Endothelial cell of umbilical vein (primary cell): ENCODE results near the gene CAMKMT. TPM values are rescaled to one million over a fixed set of nuclear protein-coding genes. Genes with fewer than 3 reads are reported as not detected.

Source experiments
- BruUV-seq: library from RNA; stranded (reverse); fragments of 400-500 nt; replicated peaks from 2 replicates; lab custom pipeline; 2021; lab: Mats Ljungman, UMichigan
- CTCF ChIA-PET: fragments of 300-600, 350-600 bp; sonication (Branson Sonifier 250); formaldehyde crosslinking; loops from one replicate; lab custom pipeline; 2021; ENCODE audit warnings: antibody characterized with exemption, inconsistent platforms; lab: Charles Lee
- POLR2A ChIA-PET: fragments of 300-600, 350-600 bp; sonication (Branson Sonifier 250); formaldehyde crosslinking; loops from one replicate; lab custom pipeline; 2021; ENCODE audit warnings: antibody characterized with exemption, inconsistent platforms; lab: Charles Lee
- DNase-seq: peaks from one replicate; pipeline ENCODE4 v3.0.0-alpha.2; 2011; ENCODE audit warnings: low read depth, low spot score
- FAIRE-seq: peaks from 2 replicates; lab custom pipeline; 2011; peaks lifted over from hg19 to GRCh38; lab: Jason Lieb, UNC
- H2AFZ ChIP-seq: 2 replicates; pipeline ENCODE4 v1.6.0; 2012; ENCODE audit warnings: low read depth, low read length, control low read depth, inconsistent platforms
- H3K27ac ChIP-seq: 2 replicates; pipeline ENCODE4 v1.5.1; 2011; ENCODE audit warnings: low read depth, mild to moderate bottlenecking, control low read depth, low read length, moderate library complexity; ENCODE audit not compliant: insufficient read depth
- H3K27me3 ChIP-seq, 2 experiments: 2 replicates each; pipeline versions ENCODE4 v1.6.0 to v1.6.1; 2011; ENCODE audit warnings: low read length in 2 of 2, mixed read lengths in 1 of 2; ENCODE audit not compliant: control insufficient read depth in 2 of 2, insufficient read depth in 2 of 2
- H3K36me3 ChIP-seq, 2 experiments: 2 replicates in 1 of 2; 3 replicates in 1 of 2; pipeline ENCODE4 v1.5.1; 2011; ENCODE audit warnings: low read length in 2 of 2, mild to moderate bottlenecking in 1 of 2, moderate library complexity in 1 of 2; ENCODE audit not compliant: control insufficient read depth in 2 of 2, insufficient read depth in 2 of 2; ENCODE audit errors: extremely low read depth in 1 of 2
- H3K4me1 ChIP-seq: 3 replicates; pipeline ENCODE4 v1.5.1; 2011; ENCODE audit warnings: mild to moderate bottlenecking, low read length; ENCODE audit not compliant: control insufficient read depth, insufficient read depth; ENCODE audit errors: extremely low read depth
- H3K4me2 ChIP-seq: 2 replicates; pipeline ENCODE4 v1.6.1; 2011; ENCODE audit warnings: low read length, control low read depth, mixed read lengths; ENCODE audit not compliant: insufficient read depth
- H3K4me3 ChIP-seq, 3 experiments: fragments of 200-600 bp in 1 of 3; sonication (generic), shearing (Covaris generic) in 1 of 3; replicated peaks in 1 of 3; 2 replicates each; pipeline ENCODE4 v1.5.1; 2011 to 2016; ENCODE audit warnings: control low read depth in 3 of 3, low read length in 3 of 3, mild to moderate bottlenecking in 2 of 3, inconsistent platforms in 1 of 3, low read depth in 1 of 3, moderate library complexity in 1 of 3; ENCODE audit not compliant: insufficient read depth in 1 of 3
- H3K79me2 ChIP-seq: 2 replicates; pipeline ENCODE4 v1.6.0; 2012; ENCODE audit warnings: low read length, inconsistent platforms; ENCODE audit not compliant: control insufficient read depth, insufficient read depth
- H3K9ac ChIP-seq: replicated peaks from 2 replicates; pipeline ENCODE3; 2011; ENCODE audit warnings: low read length, control low read depth; ENCODE audit not compliant: insufficient read depth; ENCODE audit errors: extremely low read depth
- H3K9me1 ChIP-seq: replicated peaks from 3 replicates; pipeline ENCODE4 v1.6.0; 2011; ENCODE audit warnings: mild to moderate bottlenecking, low read length; ENCODE audit not compliant: control insufficient read depth, insufficient read depth; ENCODE audit errors: extremely low read depth
- H3K9me3 ChIP-seq: replicated peaks from 2 replicates; pipeline ENCODE4 v1.5.1; 2012; ENCODE audit warnings: low read length, inconsistent platforms; ENCODE audit not compliant: control insufficient read depth, insufficient read depth
- H4K20me1 ChIP-seq: replicated peaks from 2 replicates; pipeline ENCODE3; 2011; ENCODE audit warnings: mild to moderate bottlenecking, low read length; ENCODE audit not compliant: control insufficient read depth, insufficient read depth; ENCODE audit errors: extremely low read depth
- FOS ChIP-seq: IDR thresholded peaks from 2 replicates; pipeline ENCODE4 v1.6.1; 2011; ENCODE audit warnings: mild to moderate bottlenecking, low read length, moderate library complexity, borderline replicate concordance; ENCODE audit not compliant: insufficient read depth
- MYC ChIP-seq: IDR thresholded peaks from one replicate; pipeline ENCODE4 v1.6.1; 2011; ENCODE audit warnings: mild to moderate bottlenecking, low read depth, low read length
- POLR2AphosphoS5 ChIP-seq: IDR thresholded peaks from 2 replicates; pipeline ENCODE4 v1.6.1; 2012; ENCODE audit warnings: low read depth, mild to moderate bottlenecking, control low read depth, low read length, moderate library complexity; ENCODE audit not compliant: insufficient read depth
- dilution Hi-C: fragments of 300-500 bp; cut with MboI; formaldehyde crosslinking; loops from one replicate; pipeline ENCODE4 v1.15.0; 2019; ENCODE audit warnings: low sequenced_read_pairs; ENCODE audit not compliant: extremely low pct_ligation_motif_present
- intact Hi-C: fragments of 100-400 bp; cut with micrococcal nuclease; formaldehyde crosslinking; loops from one replicate; pipeline ENCODE4 v1.10.0; 2022
- polyA plus RNA-seq, 4 experiments: library from polyadenylated mRNA; depleted of rRNA in 3 of 4; stranded (reverse) in 3 of 4; unstranded in 1 of 4; fragments of >200 nt; gene quantifications; 2 replicates each; pipeline versions ENCODE4 v1.2.1 to v1.2.3, GENCODE V29; 2011 to 2012; ENCODE audit warnings: missing spikeins in 1 of 4
- total RNA-seq: library from RNA; stranded (reverse); gene quantifications from 2 replicates; pipeline ENCODE4 v1.2.3, GENCODE V29; 2021
- TF ChIP-seq, protein P1 (sequence below), 2 donors: IDR thresholded peaks; 1 replicate in 1 of 2; 2 replicates in 1 of 2; pipeline ENCODE4 v1.5.1; 2011; ENCODE audit warnings: low read length in 2 of 2, mild to moderate bottlenecking in 2 of 2, moderate library complexity in 2 of 2, control low read depth in 1 of 2, inconsistent platforms in 1 of 2, low read depth in 1 of 2; ENCODE audit not compliant: insufficient read depth in 1 of 2; ENCODE audit errors: extremely low read depth in 1 of 2
- TF ChIP-seq, protein P2 (sequence below): IDR thresholded peaks from 2 replicates; pipeline ENCODE4 v1.6.1; 2011; ENCODE audit not compliant: insufficient read depth, insufficient read length

The CAMKMT gene
- total and polyA plus RNA-seq, 2 donors (not counting 3 experiments of a cell fraction or from before 2014, with no cell fraction given) = 4.1 to 10.7 TPM

DNA sequence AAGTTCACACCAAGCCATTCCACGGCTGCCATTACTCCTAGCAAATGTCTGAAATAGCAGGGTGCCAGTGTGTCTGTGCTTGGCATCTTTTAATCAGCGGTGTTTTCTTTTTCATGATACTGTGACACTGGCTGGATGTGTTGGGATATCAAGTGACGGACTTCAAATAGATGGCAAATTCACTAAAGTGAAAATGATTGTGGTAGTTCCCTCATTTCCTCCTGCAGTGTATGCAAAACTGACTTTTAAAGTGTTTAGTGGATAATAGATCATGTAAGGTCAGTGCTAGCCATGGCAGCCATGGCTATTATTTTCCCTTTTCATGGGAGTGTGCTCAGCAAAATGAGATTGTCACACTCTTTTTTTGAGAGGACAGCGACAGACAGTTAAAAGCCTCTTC, 318.2 kb downstream of the CAMKMT start:
- Histone ChIP-seq H3K4me2 (no peak overlapping the region), H3K9me3 (no peaks in the 10 kb centered on the region), H3K9ac (no peak overlapping the region), H3K4me1 (no peaks in the 10 kb centered on the region), H3K27me3 (no peaks in the 10 kb centered on the region), H3K36me3 (no peaks in the 10 kb centered on the region), H2AFZ (no peak overlapping the region), H4K20me1 (no peaks in the 10 kb centered on the region), H3K4me3 (no peak overlapping the region), H3K27ac (no peak overlapping the region), H3K79me2 (no peaks in the 10 kb centered on the region), H3K9me1 (no peaks in the 10 kb centered on the region)
- dilution Hi-C loops (no loop called here), intact Hi-C loops (no loop called here)
- FAIRE-seq = no peak
- DNase-seq = no peak
- BruUV-seq = no TSS peak
- CTCF ChIA-PET = interaction anchor here (1.1 kb wide), 1 partner anchor 200 kb away, joined by 4 read pairs; no protein-coding TSS in a partner anchor
- TF ChIP-seq, protein P1, sequence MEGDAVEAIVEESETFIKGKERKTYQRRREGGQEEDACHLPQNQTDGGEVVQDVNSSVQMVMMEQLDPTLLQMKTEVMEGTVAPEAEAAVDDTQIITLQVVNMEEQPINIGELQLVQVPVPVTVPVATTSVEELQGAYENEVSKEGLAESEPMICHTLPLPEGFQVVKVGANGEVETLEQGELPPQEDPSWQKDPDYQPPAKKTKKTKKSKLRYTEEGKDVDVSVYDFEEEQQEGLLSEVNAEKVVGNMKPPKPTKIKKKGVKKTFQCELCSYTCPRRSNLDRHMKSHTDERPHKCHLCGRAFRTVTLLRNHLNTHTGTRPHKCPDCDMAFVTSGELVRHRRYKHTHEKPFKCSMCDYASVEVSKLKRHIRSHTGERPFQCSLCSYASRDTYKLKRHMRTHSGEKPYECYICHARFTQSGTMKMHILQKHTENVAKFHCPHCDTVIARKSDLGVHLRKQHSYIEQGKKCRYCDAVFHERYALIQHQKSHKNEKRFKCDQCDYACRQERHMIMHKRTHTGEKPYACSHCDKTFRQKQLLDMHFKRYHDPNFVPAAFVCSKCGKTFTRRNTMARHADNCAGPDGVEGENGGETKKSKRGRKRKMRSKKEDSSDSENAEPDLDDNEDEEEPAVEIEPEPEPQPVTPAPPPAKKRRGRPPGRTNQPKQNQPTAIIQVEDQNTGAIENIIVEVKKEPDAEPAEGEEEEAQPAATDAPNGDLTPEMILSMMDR (IDR thresholded peaks at IDR 0.05; ENCODE audit: extremely low read depth in 1 of 2, insufficient read depth in 1 of 2, low read depth in 1 of 2, low read length in 2 of 2) = no peak
- TF ChIP-seq MYC (no peak), FOS (no peak), POLR2AphosphoS5 (no peak)
- TF ChIP-seq, protein P2, sequence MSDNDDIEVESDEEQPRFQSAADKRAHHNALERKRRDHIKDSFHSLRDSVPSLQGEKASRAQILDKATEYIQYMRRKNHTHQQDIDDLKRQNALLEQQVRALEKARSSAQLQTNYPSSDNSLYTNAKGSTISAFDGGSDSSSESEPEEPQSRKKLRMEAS = no peak
- POLR2A ChIA-PET = no interaction called here
